Measurements from ENCODE around the gene LCMT2.

DNA sequence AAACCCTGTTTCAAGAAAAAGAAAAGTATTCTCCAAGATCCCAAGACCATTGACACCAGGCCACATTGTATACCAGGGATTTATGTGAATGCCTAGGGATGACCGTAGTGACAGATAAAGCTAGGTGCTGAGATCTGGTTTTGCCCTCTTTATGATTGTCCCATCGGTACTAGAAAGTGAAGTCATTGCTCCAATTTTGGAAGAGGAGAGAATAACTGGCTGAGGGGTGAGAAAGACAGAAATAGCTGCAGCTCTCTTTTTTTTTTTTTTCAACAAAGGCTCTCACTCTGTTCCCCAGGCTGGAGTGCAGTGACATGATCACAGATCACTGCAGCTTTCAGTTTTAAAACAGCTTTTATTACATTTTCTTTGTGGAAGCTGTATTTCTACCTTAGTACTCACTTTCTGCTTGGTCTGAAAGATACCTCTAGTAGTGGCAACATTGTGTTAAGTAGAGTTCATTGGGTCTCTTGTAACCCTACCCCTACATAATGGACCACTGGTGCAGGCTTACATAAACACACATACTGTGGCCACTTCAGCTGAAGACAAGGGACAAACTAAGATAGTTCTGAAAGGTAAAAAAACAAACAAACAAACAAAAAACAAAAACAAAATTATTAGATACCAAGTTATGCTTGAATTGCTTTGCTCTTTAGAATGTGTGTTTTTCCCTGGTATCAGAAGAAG lies 22.5 kb upstream of the LCMT2 start:
- TF ChIP-seq, protein P1, sequence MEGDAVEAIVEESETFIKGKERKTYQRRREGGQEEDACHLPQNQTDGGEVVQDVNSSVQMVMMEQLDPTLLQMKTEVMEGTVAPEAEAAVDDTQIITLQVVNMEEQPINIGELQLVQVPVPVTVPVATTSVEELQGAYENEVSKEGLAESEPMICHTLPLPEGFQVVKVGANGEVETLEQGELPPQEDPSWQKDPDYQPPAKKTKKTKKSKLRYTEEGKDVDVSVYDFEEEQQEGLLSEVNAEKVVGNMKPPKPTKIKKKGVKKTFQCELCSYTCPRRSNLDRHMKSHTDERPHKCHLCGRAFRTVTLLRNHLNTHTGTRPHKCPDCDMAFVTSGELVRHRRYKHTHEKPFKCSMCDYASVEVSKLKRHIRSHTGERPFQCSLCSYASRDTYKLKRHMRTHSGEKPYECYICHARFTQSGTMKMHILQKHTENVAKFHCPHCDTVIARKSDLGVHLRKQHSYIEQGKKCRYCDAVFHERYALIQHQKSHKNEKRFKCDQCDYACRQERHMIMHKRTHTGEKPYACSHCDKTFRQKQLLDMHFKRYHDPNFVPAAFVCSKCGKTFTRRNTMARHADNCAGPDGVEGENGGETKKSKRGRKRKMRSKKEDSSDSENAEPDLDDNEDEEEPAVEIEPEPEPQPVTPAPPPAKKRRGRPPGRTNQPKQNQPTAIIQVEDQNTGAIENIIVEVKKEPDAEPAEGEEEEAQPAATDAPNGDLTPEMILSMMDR (IDR thresholded peaks at IDR 0.05 in 4 of 5, conservative IDR thresholded peaks at IDR 0.05 in 1 of 5) = no peak
- no peak for TF ChIP-seq POLR2A (IDR thresholded peaks at IDR 0.05)
